ENCODE measurements around the gene MEGF8. TPM values are rescaled to one million over a fixed set of nuclear protein-coding genes. Genes with fewer than 3 reads are reported as not detected.
A peak's percentile ranks its signal among the peaks of the same experiment; 100 is the strongest.

The MEGF8 gene
- total and polyA plus RNA-seq, 2 of the 13 experiments (the other 11 are each of a cell fraction or from before 2014, with no cell fraction given), result 4.0 to 8.8 TPM

DNA sequence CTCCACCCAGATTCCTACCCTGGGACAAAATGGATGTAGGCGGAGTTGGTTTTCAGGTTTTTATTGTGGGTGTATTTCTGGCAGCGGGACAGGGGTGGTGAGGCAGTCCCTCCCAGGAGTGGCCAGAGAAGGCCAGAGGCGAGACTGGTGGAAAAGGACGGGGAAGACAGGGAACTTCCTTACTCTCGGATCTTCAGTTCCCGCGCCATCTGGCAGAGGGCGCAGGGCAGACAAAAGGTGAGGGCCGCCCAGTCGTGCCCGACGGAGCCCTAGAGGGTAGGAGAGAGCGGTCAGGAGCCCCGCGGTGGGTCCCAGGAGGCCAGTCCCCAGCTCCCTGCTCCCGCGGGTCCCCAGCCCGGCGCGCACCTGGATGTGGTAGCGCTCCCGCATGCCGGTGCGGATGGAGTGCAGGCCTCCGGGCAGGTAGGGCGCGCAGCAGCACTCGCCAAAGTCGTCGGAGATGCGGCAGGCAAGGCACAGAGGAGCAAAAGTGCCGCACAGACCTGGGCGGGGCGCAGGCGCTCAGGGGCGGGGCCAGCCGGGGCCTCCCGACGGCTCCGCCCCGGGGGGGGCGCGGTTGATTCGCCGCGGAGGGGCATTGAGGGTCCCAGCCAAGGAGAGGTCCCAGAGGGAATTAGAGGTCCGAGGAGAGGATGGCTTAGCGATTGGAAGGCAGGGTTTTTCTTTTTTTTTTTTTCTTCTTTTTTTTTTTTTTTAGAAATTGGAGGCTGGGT is 61.7 kb downstream of the MEGF8 start (continued):
- 0 out of 2 replicates have a peak, but pooled peaks have one; percentile 31 for TF ChIP-seq TBX2 (CRISPR knock-in tag; IDR thresholded peaks at IDR 0.05; ENCODE audit: borderline replicate concordance)
- TF ChIP-seq, protein P1, sequence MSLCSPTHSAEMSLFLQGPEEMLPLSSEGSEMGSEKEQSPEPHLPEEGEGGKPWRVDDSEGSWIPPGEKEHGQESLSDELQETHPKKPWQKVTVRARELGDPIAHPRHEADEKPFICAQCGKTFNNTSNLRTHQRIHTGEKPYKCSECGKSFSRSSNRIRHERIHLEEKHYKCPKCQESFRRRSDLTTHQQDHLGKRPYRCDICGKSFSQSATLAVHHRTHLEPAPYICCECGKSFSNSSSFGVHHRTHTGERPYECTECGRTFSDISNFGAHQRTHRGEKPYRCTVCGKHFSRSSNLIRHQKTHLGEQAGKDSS (CRISPR knock-in tag; IDR thresholded peaks at IDR 0.05; ENCODE audit: borderline replicate concordance, low read depth), result peak; percentile 64; the same call in 1 of the 2 replicates
- TF ChIP-seq NR2F2 (IDR thresholded peaks at IDR 0.05; ENCODE audit: borderline replicate concordance, low read depth), result no peak
- TF ChIP-seq RAD21 (CRISPR knock-in tag; IDR thresholded peaks at IDR 0.05), result peak; percentile 65
- no peak for TF ChIP-seq SIN3A (IDR thresholded peaks at IDR 0.05; ENCODE audit: borderline replicate concordance, low read depth, low read length)
- TF ChIP-seq SKI (IDR thresholded peaks at IDR 0.05; ENCODE audit: partially characterized antibody), result peak; percentile 25
- TF ChIP-seq ZNF383 (CRISPR knock-in tag; IDR thresholded peaks at IDR 0.05; ENCODE audit: borderline replicate concordance), result 0 out of 2 replicates have a peak, but pooled peaks have one; percentile 50
- 0 out of 2 replicates have a peak, but pooled peaks have one; percentile 43 for TF ChIP-seq ZNF34 (CRISPR knock-in tag; IDR thresholded peaks at IDR 0.05; ENCODE audit: borderline replicate concordance)
- peak; percentile 46; the same call in 1 of the 2 replicates for TF ChIP-seq ZBTB42 (CRISPR knock-in tag; IDR thresholded peaks at IDR 0.05)
- no peak for TF ChIP-seq NR2F6 (IDR thresholded peaks at IDR 0.05)
- peak; percentile 13; the same call in 1 of the 2 replicates for TF ChIP-seq NR2F6 (CRISPR knock-in tag; IDR thresholded peaks at IDR 0.05)
- TF ChIP-seq, protein P2, sequence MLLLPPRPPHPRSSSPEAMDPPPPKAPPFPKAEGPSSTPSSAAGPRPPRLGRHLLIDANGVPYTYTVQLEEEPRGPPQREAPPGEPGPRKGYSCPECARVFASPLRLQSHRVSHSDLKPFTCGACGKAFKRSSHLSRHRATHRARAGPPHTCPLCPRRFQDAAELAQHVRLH (CRISPR knock-in tag; IDR thresholded peaks at IDR 0.05; ENCODE audit: borderline replicate concordance, low read depth), result 0 out of 2 replicates have a peak, but pooled peaks have one; percentile 36
- peak; percentile 53; the same call in 1 of the 2 replicates for TF ChIP-seq YEATS4 (CRISPR knock-in tag; IDR thresholded peaks at IDR 0.05; ENCODE audit: borderline replicate concordance)
- peak; percentile 42; the same call in 1 of the 2 replicates for TF ChIP-seq STAG1 (CRISPR knock-in tag; IDR thresholded peaks at IDR 0.05)
- TF ChIP-seq ZNF101 (CRISPR knock-in tag; IDR thresholded peaks at IDR 0.05; ENCODE audit: borderline replicate concordance, low read depth), result 0 out of 2 replicates have a peak, but pooled peaks have one; percentile 45
- peak; percentile 78 for TF ChIP-seq ZMYM2 (CRISPR knock-in tag; IDR thresholded peaks at IDR 0.05)
- TF ChIP-seq, protein P3, sequence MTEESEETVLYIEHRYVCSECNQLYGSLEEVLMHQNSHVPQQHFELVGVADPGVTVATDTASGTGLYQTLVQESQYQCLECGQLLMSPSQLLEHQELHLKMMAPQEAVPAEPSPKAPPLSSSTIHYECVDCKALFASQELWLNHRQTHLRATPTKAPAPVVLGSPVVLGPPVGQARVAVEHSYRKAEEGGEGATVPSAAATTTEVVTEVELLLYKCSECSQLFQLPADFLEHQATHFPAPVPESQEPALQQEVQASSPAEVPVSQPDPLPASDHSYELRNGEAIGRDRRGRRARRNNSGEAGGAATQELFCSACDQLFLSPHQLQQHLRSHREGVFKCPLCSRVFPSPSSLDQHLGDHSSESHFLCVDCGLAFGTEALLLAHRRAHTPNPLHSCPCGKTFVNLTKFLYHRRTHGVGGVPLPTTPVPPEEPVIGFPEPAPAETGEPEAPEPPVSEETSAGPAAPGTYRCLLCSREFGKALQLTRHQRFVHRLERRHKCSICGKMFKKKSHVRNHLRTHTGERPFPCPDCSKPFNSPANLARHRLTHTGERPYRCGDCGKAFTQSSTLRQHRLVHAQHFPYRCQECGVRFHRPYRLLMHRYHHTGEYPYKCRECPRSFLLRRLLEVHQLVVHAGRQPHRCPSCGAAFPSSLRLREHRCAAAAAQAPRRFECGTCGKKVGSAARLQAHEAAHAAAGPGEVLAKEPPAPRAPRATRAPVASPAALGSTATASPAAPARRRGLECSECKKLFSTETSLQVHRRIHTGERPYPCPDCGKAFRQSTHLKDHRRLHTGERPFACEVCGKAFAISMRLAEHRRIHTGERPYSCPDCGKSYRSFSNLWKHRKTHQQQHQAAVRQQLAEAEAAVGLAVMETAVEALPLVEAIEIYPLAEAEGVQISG (CRISPR knock-in tag; IDR thresholded peaks at IDR 0.05), result peak; percentile 83
- TF ChIP-seq PHF21A (CRISPR knock-in tag; IDR thresholded peaks at IDR 0.05), result peak; percentile 52; the same call in 1 of the 2 replicates
- no peak for TF ChIP-seq HOXD1 (CRISPR knock-in tag; IDR thresholded peaks at IDR 0.05)
- TF ChIP-seq NONO (IDR thresholded peaks at IDR 0.05), result no peak
- TF ChIP-seq NONO (CRISPR knock-in tag; conservative IDR thresholded peaks at IDR 0.05), result 0 out of 2 replicates have a peak, but pooled peaks have one; percentile 12
- TF ChIP-seq TAF1 (CRISPR knock-in tag; IDR thresholded peaks at IDR 0.05), result peak; percentile 44; the same call in 1 of the 2 replicates
- peak; percentile 26; the same call in 1 of the 2 replicates for TF ChIP-seq ZNF556 (CRISPR knock-in tag; IDR thresholded peaks at IDR 0.05; ENCODE audit: borderline replicate concordance)
- 0 out of 2 replicates have a peak, but pooled peaks have one; percentile 40 for TF ChIP-seq ERF (CRISPR knock-in tag; IDR thresholded peaks at IDR 0.05)
- TF ChIP-seq, protein P4, sequence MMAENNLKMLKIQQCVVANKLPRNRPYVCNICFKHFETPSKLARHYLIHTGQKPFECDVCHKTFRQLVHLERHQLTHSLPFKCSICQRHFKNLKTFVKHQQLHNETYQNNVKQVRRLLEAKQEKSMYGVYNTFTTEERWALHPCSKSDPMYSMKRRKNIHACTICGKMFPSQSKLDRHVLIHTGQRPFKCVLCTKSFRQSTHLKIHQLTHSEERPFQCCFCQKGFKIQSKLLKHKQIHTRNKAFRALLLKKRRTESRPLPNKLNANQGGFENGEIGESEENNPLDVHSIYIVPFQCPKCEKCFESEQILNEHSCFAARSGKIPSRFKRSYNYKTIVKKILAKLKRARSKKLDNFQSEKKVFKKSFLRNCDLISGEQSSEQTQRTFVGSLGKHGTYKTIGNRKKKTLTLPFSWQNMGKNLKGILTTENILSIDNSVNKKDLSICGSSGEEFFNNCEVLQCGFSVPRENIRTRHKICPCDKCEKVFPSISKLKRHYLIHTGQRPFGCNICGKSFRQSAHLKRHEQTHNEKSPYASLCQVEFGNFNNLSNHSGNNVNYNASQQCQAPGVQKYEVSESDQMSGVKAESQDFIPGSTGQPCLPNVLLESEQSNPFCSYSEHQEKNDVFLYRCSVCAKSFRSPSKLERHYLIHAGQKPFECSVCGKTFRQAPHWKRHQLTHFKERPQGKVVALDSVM (CRISPR knock-in tag; IDR thresholded peaks at IDR 0.05), result peak; percentile 21; the same call in 1 of the 2 replicates
